ENCODE measurements around the gene COBL.

The COBL gene

GRCh38 chr7:51188987-51189386, 127.6 kb downstream of the COBL start:
- DNase-seq (ENCODE audit: low read depth) = no peak

- DNase-seq (ENCODE audit: low read depth) = no peak
Observed at GRCh38 chr7:51187941-51188340, 128.7 kb downstream of the COBL start.

GRCh38 chr7:51186531-51186930, 130.1 kb downstream of the COBL start:
- no peak for DNase-seq (ENCODE audit: low read depth)

- DNase-seq (ENCODE audit: low read depth) = no peak
Observed at GRCh38 chr7:51182636-51183166, 133.9 kb downstream of the COBL start.

GRCh38 chr7:51180092-51180491, 136.5 kb downstream of the COBL start:
- no peak for DNase-seq (ENCODE audit: low read depth)

- no peak for DNase-seq (ENCODE audit: low read depth)
Observed at GRCh38 chr7:51175992-51176388, 140.6 kb downstream of the COBL start.

GRCh38 chr7:51175316-51175991, 141.2 kb downstream of the COBL start:
- DNase-seq (ENCODE audit: low read depth) = no peak

- DNase-seq (ENCODE audit: low read depth) = no peak
Observed at GRCh38 chr7:51165337-51165736, 151.3 kb downstream of the COBL start.

- peak; percentile 29 for DNase-seq (ENCODE audit: low read depth)
Observed at GRCh38 chr7:51162724-51163329, 153.8 kb downstream of the COBL start.

GRCh38 chr7:51161937-51162336, 154.7 kb downstream of the COBL start:
- DNase-seq (ENCODE audit: low read depth) = no peak

GRCh38 chr7:51160990-51161615, 155.5 kb downstream of the COBL start:
- DNase-seq (ENCODE audit: low read depth) = peak; percentile 15

- DNase-seq (ENCODE audit: low read depth) = no peak
Observed at GRCh38 chr7:51160411-51160810, 156.2 kb downstream of the COBL start.

GRCh38 chr7:51158742-51159445, 157.7 kb downstream of the COBL start:
- no peak for DNase-seq (ENCODE audit: low read depth)

GRCh38 chr7:51158211-51158610, 158.4 kb downstream of the COBL start:
- DNase-seq (ENCODE audit: low read depth) = no peak

GRCh38 chr7:51154201-51154600, 162.4 kb downstream of the COBL start:
- DNase-seq (ENCODE audit: low read depth) = no peak

- DNase-seq (ENCODE audit: low read depth) = no peak
Observed at GRCh38 chr7:51152706-51153200, 163.9 kb downstream of the COBL start.

GRCh38 chr7:51151455-51151854, 165.2 kb downstream of the COBL start:
- no peak for DNase-seq (ENCODE audit: low read depth)

- DNase-seq (ENCODE audit: low read depth) = no peak
Observed at GRCh38 chr7:51150193-51150592, 166.4 kb downstream of the COBL start.

GRCh38 chr7:51148216-51148615, 168.4 kb downstream of the COBL start:
- DNase-seq (ENCODE audit: low read depth) = no peak

- no peak for DNase-seq (ENCODE audit: low read depth)
Observed at GRCh38 chr7:51146816-51147586, 169.6 kb downstream of the COBL start.

GRCh38 chr7:51144178-51144577, 172.4 kb downstream of the COBL start:
- no peak for DNase-seq (ENCODE audit: low read depth)
